C4-2B (cell line): ENCODE measurements around the gene NLE1.
A peak's percentile ranks its signal among the peaks of the same experiment; 100 is the strongest.

Experiments
- H3K27ac ChIP-seq: fragments of 450-650 bp; 2 replicates; pipeline ENCODE4 v1.5.1; 2017
- ZFX ChIP-seq: fragments of 450-650 bp; IDR thresholded peaks from 2 replicates; pipeline ENCODE4 v1.6.1; 2017
- TF ChIP-seq, protein P1 (sequence below): fragments of 450-650 bp; conservative IDR thresholded peaks from 2 replicates; pipeline ENCODE4 v1.5.1; 2017; ENCODE audit warnings: mild to moderate bottlenecking

Gene NLE1

GRCh38 chr17:35141681-35142466, at the start of gene NLE1:
Gene NLE1, minus strand, starts transcription at chr17:35142303. Its CDS starts 28 bp downstream, at chr17:35142275.
- H3K27ac ChIP-seq, result peak within 1 kb of the TSS; percentile 87

DNA sequence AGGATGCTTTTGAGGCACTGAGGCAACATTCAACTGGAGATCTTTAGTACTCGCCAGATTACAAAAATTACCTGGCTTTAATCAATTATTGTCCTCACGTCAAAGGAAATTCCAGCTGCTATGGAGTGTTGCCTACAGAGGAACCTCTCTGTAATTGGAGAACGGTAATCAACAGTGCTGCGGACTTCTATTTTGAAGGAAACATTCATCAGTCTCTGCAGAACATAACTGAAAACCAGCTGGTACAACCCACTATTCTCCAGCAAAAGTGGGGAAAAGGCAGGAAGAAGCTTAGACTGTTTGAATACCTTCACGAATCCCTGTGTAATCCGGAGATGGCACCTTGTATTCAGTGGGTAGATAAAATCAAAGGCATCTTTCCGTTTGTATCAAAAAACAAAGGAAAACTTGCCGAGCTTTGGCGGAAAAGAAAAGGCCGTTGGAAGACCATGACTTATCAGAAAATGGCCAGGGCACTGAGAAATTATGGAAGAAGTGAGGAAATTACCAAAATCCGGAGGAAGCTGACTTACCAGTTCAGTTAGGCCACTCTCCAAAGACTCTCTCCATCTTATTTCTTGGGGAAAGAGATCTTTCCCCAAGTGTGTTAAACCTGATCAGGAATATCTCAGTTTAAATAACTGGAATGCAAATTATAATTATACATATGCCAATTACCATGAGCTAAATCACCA, 49.0 kb upstream of the NLE1 start:
- no peak for TF ChIP-seq ZFX
- TF ChIP-seq, protein P1, sequence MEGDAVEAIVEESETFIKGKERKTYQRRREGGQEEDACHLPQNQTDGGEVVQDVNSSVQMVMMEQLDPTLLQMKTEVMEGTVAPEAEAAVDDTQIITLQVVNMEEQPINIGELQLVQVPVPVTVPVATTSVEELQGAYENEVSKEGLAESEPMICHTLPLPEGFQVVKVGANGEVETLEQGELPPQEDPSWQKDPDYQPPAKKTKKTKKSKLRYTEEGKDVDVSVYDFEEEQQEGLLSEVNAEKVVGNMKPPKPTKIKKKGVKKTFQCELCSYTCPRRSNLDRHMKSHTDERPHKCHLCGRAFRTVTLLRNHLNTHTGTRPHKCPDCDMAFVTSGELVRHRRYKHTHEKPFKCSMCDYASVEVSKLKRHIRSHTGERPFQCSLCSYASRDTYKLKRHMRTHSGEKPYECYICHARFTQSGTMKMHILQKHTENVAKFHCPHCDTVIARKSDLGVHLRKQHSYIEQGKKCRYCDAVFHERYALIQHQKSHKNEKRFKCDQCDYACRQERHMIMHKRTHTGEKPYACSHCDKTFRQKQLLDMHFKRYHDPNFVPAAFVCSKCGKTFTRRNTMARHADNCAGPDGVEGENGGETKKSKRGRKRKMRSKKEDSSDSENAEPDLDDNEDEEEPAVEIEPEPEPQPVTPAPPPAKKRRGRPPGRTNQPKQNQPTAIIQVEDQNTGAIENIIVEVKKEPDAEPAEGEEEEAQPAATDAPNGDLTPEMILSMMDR, result no peak

More at GRCh38 chr17:35141681-35142466, at the start of gene NLE1:
- TF ChIP-seq ZFX, result peak; percentile 75; the same call in 1 of the 2 replicates
- TF ChIP-seq, protein P1, result peak; percentile 99

DNA sequence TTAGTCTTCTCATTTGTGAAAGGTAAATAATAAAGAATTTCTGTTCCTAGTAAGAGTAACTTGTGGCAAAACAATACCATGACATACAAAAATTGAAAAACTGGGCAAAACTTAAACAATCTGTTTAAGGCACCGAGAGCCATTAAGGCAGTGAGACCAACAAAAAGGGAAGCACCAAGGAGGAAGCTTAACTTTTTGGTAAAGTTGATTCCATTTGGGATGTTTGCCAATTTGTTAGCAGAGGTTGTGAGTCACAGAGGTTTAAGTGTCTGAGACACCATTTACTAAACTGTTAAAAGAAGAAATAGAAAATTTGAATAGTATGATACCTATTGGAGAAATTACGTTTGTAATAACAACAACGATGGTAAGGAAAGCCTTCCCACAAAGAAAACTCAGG, 47.2 kb upstream of the NLE1 start:
- H3K27ac ChIP-seq, result no peak overlapping the region
- TF ChIP-seq, protein P1, result no peak
- no peak for TF ChIP-seq ZFX

More for the DNA sequence above, 49.0 kb upstream of the NLE1 start:
- no peak overlapping the region for H3K27ac ChIP-seq

- no peak overlapping the region for H3K27ac ChIP-seq
- no peak for TF ChIP-seq ZFX
- TF ChIP-seq, protein P1, result no peak
These were observed 46.0 kb upstream of the NLE1 start for GRCh38 chr17:35188111-35188510.

- H3K27ac ChIP-seq, result no peak overlapping the region
These were observed 45.4 kb upstream of the NLE1 start for GRCh38 chr17:35187481-35187880.

DNA sequence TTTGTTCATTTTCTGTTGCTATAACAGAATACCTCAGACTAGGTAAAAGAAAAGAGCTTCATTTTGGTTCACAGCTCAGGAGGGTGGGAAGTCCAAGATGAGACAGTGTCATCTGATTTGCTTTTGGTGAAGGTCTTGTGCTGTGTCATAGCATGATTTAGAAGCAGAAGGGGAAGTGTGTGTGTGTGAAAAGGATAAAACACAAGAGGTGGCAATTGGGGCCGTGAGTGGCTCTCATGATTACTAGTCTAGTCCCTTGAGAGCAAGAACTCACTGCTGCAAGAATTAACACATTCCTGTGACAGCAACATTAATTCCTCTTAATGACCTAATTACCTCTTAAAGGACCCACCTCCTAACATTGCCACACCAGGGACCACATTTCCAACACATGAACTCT, 43.7 kb upstream of the NLE1 start:
- no peak overlapping the region for H3K27ac ChIP-seq
- no peak for TF ChIP-seq ZFX
- TF ChIP-seq, protein P1, result no peak

More at GRCh38 chr17:35187481-35187880, 45.4 kb upstream of the NLE1 start:
- TF ChIP-seq, protein P1, result no peak
- no peak for TF ChIP-seq ZFX

DNA sequence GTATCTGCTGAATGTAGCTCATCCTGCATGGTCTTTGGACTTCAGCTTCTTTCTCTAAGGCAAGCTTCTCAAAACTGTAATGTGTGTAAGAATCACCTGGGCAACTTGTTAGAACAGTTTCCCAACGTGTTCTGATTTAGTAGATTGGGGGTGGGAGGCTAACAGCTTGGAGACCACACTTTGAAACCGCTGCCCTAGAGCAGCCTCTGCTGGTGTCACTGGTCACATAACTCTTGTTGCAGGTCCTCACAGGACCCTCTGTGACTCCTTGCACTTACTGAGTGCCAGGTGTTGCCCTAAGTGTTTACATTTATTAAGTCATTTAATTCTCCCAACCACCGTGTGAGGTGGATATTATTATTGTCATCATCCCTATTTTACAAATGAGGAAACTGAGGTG, 42.2 kb upstream of the NLE1 start:
- no peak overlapping the region for H3K27ac ChIP-seq
- TF ChIP-seq, protein P1, result no peak
